GM12872 (cell line): ENCODE measurements around the gene NPR1.

ENCODE experiments used
- CTCF ChIP-seq: IDR thresholded peaks from 3 replicates; pipeline ENCODE4 v1.5.1; 2011; ENCODE audit warnings: low read depth, mild to moderate bottlenecking, low read length, moderate library complexity; ENCODE audit not compliant: insufficient read depth

Gene NPR1

GRCh38 chr1:153698923-153699714 is 20.6 kb downstream of the NPR1 start:
- no peak for TF ChIP-seq CTCF

GRCh38 chr1:153699768-153700167 is 21.3 kb downstream of the NPR1 start:
- TF ChIP-seq CTCF, result no peak

- TF ChIP-seq CTCF, result no peak
Measured at GRCh38 chr1:153705484-153705883, 27.0 kb downstream of the NPR1 start.

GRCh38 chr1:153711026-153711425 is 32.5 kb downstream of the NPR1 start:
- no peak for TF ChIP-seq CTCF

- no peak for TF ChIP-seq CTCF
Measured at GRCh38 chr1:153717330-153717729, 38.8 kb downstream of the NPR1 start.

GRCh38 chr1:153723687-153724086 is 45.2 kb downstream of the NPR1 start:
- TF ChIP-seq CTCF, result no peak

GRCh38 chr1:153727463-153728304 is 49.2 kb downstream of the NPR1 start, which contains the start of gene INTS3:
TSS of gene INTS3 (plus strand) at chr1:153728050. CDS start at chr1:153728635, 585 bp downstream.
- 0 out of 3 replicates have a peak, but pooled peaks have one; percentile 29 for TF ChIP-seq CTCF
